GM18858 (cell line): ENCODE data around the gene SLC23A3.

Source experiments
- ATAC-seq: cut with Tn5 transposase; IDR thresholded peaks from one replicate; pipeline ENCODE4 v1.9.1; 2021; ENCODE audit not compliant: unreplicated experiment

SLC23A3 gene

GRCh38 chr2:219169930-219170654 lies at the start of gene SLC23A3:
TSS of gene SLC23A3 (minus strand) at chr2:219170029. CDS start at chr2:219169984, 45 bp downstream.
- no peak for ATAC-seq

- ATAC-seq, result peak; percentile 54
Observed at GRCh38 chr2:219218732-219219701, 49.2 kb upstream of the SLC23A3 start, which contains the start of gene ABCB6. TSS of gene ABCB6 (minus strand) at chr2:219218958. CDS start at chr2:219218673, 285 bp downstream.

- peak; percentile 19 for ATAC-seq
Observed at GRCh38 chr2:219218217-219218731, 48.4 kb upstream of the SLC23A3 start.

- ATAC-seq, result no peak
Observed at GRCh38 chr2:219216535-219216915, 46.7 kb upstream of the SLC23A3 start.

- no peak for ATAC-seq
Observed at GRCh38 chr2:219215871-219216534, 46.2 kb upstream of the SLC23A3 start.

- no peak for ATAC-seq
Observed at GRCh38 chr2:219214786-219215185, 45.0 kb upstream of the SLC23A3 start.

GRCh38 chr2:219214141-219214540 lies 44.3 kb upstream of the SLC23A3 start:
- ATAC-seq, result no peak

GRCh38 chr2:219213486-219214071 lies 43.8 kb upstream of the SLC23A3 start:
- no peak for ATAC-seq

GRCh38 chr2:219213026-219213415 lies 43.2 kb upstream of the SLC23A3 start:
- ATAC-seq, result no peak

GRCh38 chr2:219210886-219211362 lies 41.1 kb upstream of the SLC23A3 start:
- ATAC-seq, result no peak

- no peak for ATAC-seq
Observed at GRCh38 chr2:219210196-219210885, 40.5 kb upstream of the SLC23A3 start.

GRCh38 chr2:219209236-219210195 lies 39.7 kb upstream of the SLC23A3 start:
- no peak for ATAC-seq

GRCh38 chr2:219207884-219208740 lies 38.3 kb upstream of the SLC23A3 start:
- no peak for ATAC-seq

- ATAC-seq, result no peak
Observed at GRCh38 chr2:219207134-219207883, 37.5 kb upstream of the SLC23A3 start.

GRCh38 chr2:219206328-219207133 lies 36.7 kb upstream of the SLC23A3 start, which contains the start of gene ZFAND2B:
TSS of gene ZFAND2B (plus strand) at chr2:219206782. CDS start at chr2:219206988, 206 bp downstream.
- ATAC-seq, result peak; percentile 92

- no peak for ATAC-seq
Observed at GRCh38 chr2:219205981-219206327, 36.1 kb upstream of the SLC23A3 start.
